ENCODE measurements around the gene PIK3CB.
"Not testable (repeated sequence)": the region's sequence is repeated elsewhere in the genome, so short reads cannot be mapped to it uniquely, and the experiment has no call there.

PIK3CB gene

DNA sequence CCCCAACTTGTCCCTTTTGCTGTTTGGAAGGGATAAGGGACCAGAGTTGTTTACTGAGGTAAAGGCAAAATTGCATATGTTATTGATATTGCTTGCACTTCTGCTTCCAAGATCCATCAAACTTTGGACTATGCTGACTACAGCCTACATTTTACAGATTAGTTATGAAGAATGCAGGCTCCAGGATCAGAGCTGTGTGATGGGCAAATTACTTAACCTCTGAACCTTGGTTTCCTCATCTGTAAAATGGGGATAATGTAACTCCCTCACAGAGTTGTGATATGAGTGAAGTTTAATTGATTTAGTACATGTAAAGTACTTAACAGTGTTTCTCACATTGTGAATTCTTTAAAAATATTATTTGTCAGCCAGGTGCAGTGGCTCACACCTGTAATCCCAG, 210.2 kb downstream of the PIK3CB start:
- H3K27ac ChIP-seq, result no peak overlapping the region
- no peak for TF ChIP-seq ZFX (IDR thresholded peaks at IDR 0.05)
- TF ChIP-seq, protein P1, sequence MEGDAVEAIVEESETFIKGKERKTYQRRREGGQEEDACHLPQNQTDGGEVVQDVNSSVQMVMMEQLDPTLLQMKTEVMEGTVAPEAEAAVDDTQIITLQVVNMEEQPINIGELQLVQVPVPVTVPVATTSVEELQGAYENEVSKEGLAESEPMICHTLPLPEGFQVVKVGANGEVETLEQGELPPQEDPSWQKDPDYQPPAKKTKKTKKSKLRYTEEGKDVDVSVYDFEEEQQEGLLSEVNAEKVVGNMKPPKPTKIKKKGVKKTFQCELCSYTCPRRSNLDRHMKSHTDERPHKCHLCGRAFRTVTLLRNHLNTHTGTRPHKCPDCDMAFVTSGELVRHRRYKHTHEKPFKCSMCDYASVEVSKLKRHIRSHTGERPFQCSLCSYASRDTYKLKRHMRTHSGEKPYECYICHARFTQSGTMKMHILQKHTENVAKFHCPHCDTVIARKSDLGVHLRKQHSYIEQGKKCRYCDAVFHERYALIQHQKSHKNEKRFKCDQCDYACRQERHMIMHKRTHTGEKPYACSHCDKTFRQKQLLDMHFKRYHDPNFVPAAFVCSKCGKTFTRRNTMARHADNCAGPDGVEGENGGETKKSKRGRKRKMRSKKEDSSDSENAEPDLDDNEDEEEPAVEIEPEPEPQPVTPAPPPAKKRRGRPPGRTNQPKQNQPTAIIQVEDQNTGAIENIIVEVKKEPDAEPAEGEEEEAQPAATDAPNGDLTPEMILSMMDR (conservative IDR thresholded peaks at IDR 0.05), result no peak

DNA sequence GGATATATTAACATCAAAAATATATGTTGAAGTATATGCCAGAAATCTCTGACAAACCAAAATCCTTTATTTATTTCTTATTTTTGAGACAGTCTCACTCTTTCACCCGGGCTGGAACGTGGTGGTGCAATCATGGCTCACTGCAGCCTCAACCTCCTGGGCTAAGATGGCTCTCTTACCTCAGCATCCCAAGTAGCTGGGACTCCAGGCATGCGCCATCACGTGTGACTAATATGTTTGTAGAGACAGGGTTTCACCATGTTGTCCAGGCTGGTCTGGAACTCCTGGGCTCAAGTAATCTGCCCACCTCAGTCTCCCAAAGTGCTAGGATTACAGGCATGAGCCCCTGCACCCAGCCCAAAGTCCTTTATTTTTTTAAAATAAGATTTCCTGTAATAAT, 214.3 kb downstream of the PIK3CB start:
- no peak overlapping the region for H3K27ac ChIP-seq

GRCh38 chr3:138615462-138615861, 219.3 kb downstream of the PIK3CB start:
- TF ChIP-seq, protein P1 (conservative IDR thresholded peaks at IDR 0.05), result no peak
- no peak for TF ChIP-seq ZFX (IDR thresholded peaks at IDR 0.05)
- no peak overlapping the region for H3K27ac ChIP-seq

More for the DNA sequence above, 214.3 kb downstream of the PIK3CB start:
- TF ChIP-seq ZFX (IDR thresholded peaks at IDR 0.05), result no peak
- TF ChIP-seq, protein P1 (conservative IDR thresholded peaks at IDR 0.05), result no peak

DNA sequence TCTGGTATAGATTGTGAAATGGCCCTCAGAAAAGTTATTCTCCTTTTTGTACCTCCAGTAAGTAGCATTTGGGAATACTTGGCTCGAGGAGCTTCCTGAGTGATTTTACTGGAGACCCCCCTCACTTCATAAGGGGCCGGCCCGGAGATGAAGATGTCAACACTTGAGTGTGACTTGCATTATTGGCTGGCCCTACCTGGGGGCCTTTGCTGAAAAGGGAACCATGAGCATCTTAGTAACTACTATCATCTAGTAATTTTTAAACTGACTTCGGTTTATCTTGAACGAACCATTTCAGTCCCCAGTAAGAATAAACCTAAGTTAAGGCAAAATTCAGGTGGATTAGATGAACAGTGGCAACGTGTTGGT, 224.8 kb downstream of the PIK3CB start:
- no peak for TF ChIP-seq ZFX (IDR thresholded peaks at IDR 0.05)
- H3K27ac ChIP-seq, result no peak overlapping the region

GRCh38 chr3:138608322-138609135, 226.2 kb downstream of the PIK3CB start, which contains the start of gene FAIM:
TSS of gene FAIM (plus strand) at chr3:138608771. CDS start at chr3:138619727, 10,956 bp downstream.
- peak within 1 kb of the TSS; percentile 99 for H3K27ac ChIP-seq
- TF ChIP-seq ZFX (IDR thresholded peaks at IDR 0.05), result peak; percentile 100
- TF ChIP-seq, protein P1 (conservative IDR thresholded peaks at IDR 0.05), result no peak

- H3K27ac ChIP-seq, result not testable (repeated sequence)
Observed at GRCh38 chr3:138604106-138604595, 230.6 kb downstream of the PIK3CB start.
